ACHN (cell line): ENCODE measurements around the gene STK32B.
A peak's percentile ranks its signal among the peaks of the same experiment; 100 is the strongest.
"Not testable (repeated sequence)": the region's sequence is repeated elsewhere in the genome, so short reads cannot be mapped to it uniquely, and the experiment has no call there.

ENCODE experiments used
- DNase-seq: peaks from one replicate; pipeline ENCODE4 v3.0.0-alpha.2; 2015
- in situ Hi-C: cut with HindIII; loops from 2 replicates; pipeline ENCODE4 v1.10.0; 2017; ENCODE audit warnings: low sequenced_read_pairs, low pct_ligation_motif_present, low pct_unique_long_range_greater_than_20kb

The STK32B gene

DNA sequence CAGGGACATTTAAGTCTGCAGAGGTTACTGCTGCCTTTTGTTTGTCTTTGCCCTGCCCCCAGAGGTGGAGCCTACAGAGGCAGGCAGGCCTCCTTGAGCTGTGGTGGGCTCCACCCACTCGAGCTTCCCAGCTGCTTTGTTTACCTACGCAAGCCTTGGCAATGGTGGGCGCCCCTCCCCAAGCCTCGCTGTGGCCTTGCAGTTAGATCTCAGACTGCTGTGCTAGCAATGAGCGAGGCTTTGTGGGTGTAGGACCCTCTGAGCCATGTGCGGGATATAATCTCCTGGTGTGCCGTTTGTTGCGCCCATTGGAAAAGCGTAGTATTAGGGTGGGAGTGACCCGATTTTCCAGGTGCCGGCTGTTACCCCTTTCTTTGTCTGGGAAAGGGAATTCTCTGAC lies 124.6 kb downstream of the STK32B start:
- in situ Hi-C loops, DNase-seq: not testable (repeated sequence)

DNA sequence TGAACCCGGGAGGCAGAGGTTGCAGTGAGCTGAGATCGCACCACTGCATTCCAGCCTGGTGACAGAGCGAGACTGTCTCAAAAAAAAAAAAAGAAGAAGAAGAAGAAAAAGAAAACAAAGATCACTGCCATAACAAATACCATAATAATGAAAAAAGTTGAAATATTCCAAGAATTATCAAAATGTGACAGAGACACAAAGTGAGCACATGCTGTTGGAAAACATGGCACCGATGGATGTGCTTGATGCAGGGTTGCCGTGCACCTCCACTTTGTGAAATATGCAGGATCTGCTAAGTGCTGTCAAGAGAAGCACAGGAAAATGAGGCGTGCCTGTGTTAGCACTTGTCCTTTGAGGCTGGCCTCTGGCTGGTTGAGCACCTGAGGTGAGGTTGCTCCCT lies 133.3 kb downstream of the STK32B start:
- no peak for DNase-seq
- in situ Hi-C loops, result no loop called here

DNA sequence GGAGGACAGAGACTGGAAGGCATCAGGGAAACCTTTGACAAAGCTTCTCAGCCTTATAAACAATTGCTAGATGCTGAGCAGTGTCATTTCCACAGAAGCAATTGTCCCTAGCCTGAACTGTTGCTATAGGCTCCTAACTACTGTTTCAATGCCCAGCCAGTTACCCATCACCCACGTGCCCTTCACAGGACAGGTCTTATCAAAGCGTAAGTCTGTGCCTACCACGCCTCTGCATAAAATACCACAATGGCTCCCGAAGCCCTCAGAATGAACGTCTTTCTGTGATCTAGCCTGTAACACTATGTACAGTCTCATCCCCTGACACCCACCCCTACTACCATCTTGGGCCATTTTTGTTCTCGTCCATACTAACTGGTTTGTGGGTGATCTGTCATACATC lies 134.3 kb downstream of the STK32B start:
- in situ Hi-C loops, result no loop called here
- no peak for DNase-seq

DNA sequence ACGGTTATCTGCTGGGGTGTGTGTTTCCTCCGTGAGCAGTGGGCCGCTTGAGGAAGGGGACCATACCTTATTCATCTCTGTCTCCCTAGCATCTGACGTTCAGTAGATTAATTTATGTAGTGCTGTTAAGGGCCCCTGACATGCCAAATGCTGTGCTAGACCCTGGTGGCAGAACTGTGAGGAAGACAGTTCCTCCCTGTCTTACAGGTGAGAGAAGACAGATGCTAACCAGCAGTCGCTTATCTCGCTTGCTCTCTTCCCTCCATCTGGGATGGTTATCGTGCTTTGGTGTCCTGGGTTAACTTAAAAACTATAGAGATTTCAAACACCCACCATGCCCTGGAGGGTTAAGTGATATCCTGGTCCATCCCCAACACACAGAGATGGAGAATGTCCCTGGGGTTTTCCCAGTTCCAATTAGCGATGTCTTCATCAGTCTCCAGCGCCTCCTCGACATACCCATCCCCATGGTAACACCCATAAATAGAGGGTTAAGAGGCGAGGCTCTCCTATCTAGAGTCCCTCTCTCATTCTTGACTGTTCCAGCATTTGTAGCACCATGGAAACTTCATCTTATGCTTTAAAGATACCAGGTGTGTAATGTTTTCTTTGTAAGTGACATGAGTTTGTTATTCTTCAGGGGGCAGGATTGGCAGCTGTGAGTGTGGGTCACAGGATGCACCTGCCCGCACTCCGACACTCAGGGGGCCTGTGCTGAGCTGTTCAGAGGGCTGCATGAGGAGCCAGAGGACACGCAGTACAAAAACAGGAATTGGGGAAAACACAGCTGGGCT lies 135.2 kb downstream of the STK32B start:
- in situ Hi-C loops, result no loop called here
- no peak for DNase-seq

DNA sequence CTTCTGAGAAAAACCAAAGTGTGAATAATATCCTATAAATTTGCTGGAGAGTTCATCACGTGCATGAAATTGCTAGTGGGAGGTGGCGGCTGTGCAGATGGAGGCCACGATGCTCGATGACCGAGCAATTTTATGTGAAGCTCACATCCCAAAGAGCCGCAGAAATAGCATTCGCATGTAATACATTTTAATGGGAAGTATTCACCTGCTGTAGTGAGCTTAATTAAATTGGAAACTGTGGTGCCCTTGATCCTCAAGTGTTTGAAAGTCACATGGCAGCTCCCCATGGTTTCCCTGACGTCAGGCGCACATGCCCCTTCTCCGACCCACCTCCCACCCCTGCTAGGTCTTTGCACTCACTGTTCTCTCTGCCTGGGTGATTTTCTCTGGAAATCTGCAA lies 136.8 kb downstream of the STK32B start:
- in situ Hi-C loops, result no loop called here
- DNase-seq, result no peak

DNA sequence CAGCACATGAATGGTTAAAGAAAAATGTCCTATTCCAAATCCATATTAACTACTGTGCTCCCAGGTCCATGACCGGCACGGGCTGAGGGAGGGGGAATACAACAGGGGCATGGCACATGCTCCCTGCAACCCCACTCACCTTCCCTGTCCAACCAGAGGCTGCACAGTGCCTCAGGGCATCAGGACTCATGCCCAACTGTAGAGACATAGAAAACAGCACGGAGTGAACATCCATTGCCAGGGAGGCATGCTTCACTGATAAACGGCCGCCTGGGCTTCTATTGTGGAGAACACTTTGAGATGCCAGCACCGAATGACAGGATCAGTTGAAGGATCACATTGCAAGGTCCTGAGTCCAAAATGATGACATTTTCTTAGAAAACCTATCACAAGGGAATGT lies 140.6 kb downstream of the STK32B start:
- no peak for DNase-seq
- in situ Hi-C loops, result no loop called here

DNA sequence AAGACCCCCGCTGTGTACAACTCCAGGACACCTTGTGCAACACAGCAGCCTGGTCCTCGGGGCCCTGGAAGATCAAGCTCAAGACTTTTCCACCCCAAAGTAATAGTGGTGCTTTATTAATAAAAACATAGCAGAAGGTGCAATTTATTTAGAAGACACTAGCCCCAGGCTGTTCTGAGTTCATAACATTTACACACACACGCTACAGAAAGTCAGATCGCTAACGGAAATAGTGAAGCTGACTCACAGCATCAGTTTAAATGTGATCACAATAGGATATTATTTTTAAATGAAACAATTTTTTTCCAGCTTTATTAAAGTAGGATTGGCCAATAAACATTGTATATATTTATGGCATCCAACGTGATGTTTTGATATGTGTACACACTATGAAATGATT lies 141.0 kb downstream of the STK32B start:
- DNase-seq, result no peak
- in situ Hi-C loops, result no loop called here

DNA sequence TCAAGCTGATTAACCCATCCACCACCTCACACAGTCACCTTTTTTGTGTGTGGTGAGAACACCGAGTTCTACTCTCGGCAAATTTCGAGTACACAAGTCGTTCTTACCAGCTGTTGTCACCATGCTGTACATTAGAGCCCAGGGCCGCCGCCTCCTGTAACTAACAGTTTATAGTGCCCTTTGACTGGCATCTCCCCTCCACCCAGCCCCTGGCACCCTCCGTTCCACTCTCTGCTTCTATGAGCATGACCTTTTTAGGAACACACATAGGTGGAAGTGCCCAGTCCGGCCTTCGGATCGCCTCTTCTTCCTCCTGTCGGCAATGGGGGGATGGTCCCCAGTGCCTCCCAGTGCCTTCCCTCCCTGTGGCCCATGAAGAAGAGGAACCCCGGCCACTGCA lies 141.4 kb downstream of the STK32B start:
- in situ Hi-C loops, result no loop called here
- DNase-seq, result no peak

DNA sequence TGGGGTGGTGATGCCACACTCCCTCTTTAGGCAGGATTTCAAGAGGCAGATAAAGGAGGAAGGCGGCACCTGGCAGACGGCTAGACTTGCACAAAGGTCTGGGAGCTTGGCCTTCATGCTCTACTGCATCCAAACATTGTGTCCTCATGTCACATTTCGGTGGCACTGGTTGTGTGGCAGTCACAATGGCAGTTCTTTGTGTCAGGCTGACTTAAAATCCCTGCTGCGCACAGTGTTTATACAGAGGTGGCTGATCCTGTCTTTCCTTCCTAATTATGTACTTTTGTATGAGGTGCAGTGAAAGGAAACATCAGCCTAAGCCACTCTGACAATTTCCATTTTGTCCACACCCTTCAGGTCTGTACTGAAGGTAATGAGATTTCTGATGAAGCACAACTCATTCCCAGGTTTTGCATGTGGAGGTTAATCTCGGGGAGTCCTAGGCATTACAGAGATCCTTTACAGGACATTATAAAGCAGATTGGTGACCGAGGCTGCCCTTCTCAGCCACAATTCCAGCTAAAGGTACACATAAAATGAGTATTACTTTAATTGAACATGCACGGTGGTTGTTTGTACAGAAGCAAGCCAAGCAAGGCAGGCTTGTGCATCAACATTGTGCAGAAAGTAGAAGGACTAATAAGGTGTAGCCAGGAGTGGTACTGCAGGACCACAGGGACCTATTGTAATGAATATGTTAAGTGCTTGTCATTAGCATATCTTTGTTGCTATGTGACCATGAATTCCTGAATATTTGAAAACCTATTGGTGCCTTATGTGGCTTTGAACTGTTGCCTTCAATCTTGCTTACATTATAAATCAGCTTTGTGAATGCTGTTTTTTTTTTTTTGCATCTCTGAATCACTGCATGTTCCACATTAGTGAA lies 147.6 kb downstream of the STK32B start:
- in situ Hi-C loops, result no loop called here
- no peak for DNase-seq

DNA sequence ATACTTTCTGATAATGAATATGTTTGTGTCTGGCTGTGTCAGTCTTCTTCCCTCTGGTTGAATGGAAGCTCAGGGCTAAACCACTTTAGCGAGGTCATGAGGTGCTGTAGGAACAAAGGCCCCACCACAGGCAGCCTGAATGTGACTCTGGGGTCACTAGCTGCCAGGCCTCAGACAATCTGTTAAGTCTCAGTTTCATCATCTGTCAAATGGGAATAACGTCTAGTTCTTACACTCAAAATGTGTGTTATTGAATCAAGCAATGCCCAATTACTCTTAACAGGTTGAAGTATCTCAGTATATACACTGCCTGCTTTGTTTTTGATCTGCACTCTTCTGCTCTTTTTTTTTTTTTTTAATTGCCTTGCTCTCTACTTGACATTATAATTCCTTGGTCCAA lies 148.6 kb downstream of the STK32B start:
- DNase-seq, result no peak
- in situ Hi-C loops, result no loop called here

DNA sequence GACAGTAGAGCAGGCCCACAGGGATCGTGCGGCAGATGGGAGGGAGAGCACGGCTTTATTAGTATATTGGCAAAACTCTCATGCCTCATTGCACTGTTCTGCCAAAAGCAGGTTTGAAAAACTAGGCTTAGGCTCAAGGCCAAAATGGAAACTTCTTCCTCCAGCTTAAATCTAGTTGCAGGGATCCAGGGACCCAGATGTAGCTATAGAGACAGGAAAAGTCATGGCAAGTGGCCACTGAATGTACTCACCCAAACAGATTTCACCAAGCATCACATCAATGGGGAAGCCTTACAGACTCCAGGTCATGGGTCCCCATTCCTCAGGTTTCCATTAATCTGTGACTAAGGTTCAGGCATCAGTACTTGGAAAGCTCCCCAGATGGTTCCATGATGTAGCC lies 149.2 kb downstream of the STK32B start:
- no peak for DNase-seq
- in situ Hi-C loops, result no loop called here

DNA sequence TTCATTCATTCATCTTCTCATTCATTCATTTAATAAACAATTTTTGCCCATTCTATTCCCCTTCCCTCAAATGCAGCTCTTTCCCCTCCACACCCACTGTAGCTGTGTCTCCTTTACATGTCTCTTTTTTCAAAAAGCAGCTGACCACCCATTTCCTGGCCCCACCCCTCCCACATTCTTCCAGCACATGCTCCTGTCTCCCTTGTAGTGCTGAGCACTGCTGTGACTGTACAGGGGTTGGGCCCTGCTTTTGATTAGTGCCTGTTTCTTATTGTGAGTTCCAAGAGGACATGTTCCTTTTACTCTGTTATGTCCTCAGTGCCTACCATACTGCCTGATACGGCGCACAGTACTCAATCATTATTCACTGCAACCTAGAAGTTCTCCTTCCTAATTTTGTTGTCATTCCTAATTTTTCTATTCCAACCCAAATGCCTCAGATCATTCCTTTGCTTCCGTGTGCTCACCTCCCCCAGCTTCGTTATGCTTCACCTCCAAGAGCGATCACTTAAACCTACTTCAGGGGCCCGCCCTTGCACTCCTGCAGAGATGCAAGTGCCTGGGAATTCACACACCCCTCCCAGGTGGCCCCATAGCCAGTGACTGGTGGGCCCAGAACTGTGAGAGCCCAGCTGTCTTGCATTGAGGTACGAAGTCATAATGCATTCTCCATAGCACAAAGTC lies 152.2 kb downstream of the STK32B start:
- no peak for DNase-seq
- in situ Hi-C loops, result no loop called here

DNA sequence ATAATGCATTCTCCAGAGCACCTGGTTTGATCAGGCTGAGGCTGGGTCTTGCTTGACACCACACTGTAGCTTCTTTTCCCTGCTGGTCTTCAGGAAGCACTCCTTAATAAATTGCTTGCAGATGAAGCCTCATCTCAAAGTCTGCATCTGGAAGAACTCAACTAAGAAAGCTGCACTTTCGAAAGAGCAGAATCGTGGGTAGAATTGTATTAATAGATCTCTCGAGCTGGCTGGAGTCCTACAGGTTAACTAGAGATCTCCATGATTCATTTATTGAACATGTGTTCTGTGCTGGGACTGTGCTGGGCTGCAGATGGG lies 152.7 kb downstream of the STK32B start:
- in situ Hi-C loops, result no loop called here
- DNase-seq, result no peak

DNA sequence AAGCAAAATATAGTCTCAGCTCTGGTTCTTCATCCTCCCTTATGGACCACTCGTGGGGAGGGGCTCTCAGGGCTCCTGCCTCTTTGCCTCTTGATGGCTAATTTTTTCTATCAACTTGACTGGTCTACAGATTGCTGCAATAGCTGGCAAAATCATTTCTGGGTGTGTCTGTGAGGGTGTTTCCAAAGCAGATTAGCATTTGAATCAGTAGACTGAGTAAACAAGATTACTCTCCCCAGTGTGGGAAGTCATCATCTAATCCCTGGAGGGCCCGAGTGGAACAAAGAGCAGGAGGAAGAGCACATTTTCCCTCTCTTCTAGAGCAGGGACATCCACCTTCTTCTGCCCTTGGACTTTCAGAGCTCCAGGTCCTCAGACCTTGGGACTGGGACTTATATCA lies 153.5 kb downstream of the STK32B start:
- no peak for DNase-seq
- in situ Hi-C loops, result no loop called here

DNA sequence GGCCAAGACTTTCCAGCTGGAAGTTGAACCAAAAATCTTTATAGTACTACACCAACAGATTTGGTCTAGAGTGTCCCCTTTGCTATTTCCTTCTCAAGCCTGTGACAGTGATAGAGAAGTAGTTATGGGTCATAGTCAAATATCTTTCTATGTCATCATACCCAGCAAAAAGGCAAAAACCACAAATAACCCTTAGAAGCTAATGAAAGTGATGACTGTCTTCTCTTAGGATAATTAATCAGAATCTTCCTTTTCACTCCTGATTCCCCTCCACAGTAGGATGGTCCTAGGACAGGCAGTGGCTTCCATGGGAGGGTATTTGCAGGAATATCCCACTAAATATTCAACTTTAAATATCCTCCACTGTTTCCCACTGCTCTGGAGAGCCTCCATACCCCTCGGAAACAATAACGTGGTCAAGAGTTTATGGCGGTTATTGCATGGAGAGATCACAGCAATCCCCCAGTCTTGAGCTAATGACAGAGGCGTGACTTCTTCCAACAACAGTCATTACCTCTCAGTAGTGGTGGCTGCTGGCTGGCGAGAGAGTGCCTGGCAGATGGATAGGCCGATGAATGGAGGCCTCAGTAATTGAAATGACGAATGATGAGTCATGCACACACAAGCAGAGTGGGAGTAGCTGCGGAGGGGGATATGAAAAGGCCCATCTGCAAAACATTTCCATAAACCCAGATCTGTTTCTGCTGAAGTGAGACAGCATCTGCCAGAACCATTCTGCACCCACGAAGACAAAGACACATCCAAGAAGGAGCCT lies 154.9 kb downstream of the STK32B start:
- in situ Hi-C loops, result no loop called here
- DNase-seq, result peak; percentile 37

DNA sequence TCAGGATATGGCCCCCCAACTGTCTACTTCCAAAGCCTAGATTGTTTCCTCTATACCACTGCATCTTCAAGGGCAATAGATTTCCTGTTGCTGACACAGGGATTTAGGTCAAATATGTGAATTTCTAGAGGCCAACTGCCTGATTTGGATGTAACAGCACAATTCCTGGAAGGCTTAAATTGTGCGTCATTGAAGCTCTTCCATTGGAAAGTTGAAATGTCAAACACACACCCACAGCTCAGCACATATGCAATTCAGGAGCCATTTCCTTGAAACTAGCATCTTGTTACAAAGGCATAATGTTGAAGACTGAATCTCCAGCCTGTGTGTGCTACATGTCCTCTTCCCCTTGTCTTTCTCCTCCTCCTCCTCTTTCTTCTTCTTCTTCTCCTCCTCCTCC lies 158.6 kb downstream of the STK32B start:
- DNase-seq, result no peak
- in situ Hi-C loops, result no loop called here

DNA sequence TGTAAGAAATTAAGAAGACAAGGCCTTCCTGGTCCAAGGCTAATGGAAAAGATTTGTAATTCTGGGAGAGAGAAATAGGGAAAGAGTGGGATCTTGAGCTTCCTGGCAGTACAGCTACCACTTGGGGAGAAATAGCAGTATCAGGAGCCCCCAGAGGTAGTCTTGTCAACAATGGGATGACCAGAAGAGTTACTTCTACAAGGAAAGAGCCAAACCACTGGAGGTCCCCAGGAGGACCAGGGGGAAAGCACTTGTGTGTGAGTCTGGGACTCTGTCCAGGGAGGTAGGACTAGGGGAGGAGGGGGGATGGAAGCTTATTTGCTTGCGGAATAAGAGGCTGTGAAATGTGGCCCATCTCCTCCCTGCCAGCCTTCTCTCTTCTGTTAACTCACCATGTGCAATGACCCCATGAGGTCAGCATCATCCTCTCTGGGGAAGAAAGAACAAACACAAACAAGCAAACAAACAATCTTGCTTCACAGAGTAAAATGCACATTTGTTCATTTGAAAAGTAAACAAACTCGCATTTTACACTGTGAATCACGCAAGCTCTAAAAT lies 160.1 kb downstream of the STK32B start:
- DNase-seq, result no peak
- in situ Hi-C loops, result no loop called here

DNA sequence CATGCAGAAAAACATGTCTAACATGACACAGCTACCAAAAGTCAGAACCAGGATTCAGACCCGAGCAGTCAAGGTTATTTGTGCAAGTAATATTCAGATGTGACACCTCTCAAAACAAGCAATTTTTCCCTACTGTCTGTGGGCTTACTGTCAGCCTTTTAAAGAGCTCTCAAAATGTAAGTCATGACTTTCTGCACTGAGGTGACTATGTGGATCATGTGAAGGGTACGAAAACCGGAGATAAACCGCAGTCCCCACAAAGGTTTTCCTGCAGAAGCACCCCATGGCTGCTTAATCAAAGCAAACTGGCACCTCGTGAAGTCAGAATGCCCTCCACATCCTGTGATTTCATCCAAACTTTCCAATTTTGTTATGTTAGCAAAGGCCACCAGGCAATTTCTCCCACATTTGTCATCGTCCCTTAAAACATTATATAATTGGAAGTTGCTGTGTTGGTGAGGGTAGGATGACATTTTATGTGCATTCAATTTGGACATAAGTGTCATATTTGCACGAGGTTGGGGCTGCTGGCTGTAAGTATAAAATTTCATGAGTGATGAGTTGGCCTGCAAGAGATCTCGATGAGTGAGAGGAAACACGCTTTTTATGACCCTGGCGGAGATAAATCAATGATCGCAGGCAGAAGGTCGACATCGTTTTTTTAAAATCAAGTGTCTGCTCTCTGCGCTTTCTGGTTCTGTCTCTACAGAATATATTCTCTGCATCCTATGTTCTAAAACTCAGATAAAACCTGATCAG lies 161.2 kb downstream of the STK32B start:
- in situ Hi-C loops, result no loop called here
- no peak for DNase-seq
